AG10803 (cell line): Measurements from ENCODE around the gene OR1J1.

Experiments
- DNase-seq: peaks from one replicate; pipeline ENCODE4 v3.0.0; 2010; ENCODE audit warnings: low read depth
- H3K4me3 ChIP-seq: 2 replicates; pipeline ENCODE4 v1.5.1; 2011; ENCODE audit warnings: mild to moderate bottlenecking, low read length, control low read depth
- TF ChIP-seq, protein P1 (sequence below): conservative IDR thresholded peaks from 2 replicates; pipeline ENCODE4 v1.5.1; 2011; ENCODE audit warnings: mild to moderate bottlenecking, low read length, control low read depth, inconsistent platforms

OR1J1 gene

DNA sequence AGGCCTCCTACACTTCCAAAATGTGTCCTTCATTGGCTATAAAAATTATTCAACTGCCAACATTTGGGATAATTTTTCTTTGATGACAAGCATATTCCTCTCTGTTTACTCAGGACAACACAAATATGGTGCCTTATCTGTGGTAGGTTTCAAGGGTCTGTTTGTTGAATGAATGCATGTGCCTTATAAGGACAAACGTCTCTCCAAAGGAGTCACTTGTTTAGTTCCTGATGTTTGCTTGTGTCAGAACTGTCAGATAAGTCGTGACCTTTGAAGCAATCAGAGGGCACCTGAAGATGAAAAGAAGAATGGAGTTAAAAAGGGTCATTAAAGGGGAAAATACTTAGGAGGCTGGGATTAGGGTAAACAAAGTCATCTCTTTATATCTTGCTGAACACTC, 29.2 kb upstream of the OR1J1 start:
- no peak overlapping the region for H3K4me3 ChIP-seq
- no peak for DNase-seq
- TF ChIP-seq, protein P1, sequence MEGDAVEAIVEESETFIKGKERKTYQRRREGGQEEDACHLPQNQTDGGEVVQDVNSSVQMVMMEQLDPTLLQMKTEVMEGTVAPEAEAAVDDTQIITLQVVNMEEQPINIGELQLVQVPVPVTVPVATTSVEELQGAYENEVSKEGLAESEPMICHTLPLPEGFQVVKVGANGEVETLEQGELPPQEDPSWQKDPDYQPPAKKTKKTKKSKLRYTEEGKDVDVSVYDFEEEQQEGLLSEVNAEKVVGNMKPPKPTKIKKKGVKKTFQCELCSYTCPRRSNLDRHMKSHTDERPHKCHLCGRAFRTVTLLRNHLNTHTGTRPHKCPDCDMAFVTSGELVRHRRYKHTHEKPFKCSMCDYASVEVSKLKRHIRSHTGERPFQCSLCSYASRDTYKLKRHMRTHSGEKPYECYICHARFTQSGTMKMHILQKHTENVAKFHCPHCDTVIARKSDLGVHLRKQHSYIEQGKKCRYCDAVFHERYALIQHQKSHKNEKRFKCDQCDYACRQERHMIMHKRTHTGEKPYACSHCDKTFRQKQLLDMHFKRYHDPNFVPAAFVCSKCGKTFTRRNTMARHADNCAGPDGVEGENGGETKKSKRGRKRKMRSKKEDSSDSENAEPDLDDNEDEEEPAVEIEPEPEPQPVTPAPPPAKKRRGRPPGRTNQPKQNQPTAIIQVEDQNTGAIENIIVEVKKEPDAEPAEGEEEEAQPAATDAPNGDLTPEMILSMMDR, result no peak

DNA sequence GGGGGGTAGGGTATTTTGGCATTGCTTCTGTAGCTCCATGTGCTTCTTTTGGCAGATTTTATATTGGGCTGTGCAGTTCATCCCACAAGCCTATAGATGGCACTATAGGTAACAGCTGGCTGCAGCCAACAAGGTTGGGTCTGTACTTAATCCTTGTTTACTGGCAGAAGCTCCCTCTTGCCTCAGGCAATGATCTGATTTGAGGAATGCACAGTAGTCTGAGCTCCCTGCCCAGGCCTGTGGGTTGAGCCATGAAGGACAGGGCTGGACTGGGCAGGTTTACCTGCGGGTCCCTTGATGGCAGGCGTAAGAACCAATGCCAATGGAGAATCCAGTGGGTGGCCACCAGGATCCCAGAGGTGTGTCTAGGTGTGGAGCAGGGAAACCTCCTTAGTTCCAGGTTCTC, 21.2 kb upstream of the OR1J1 start:
- TF ChIP-seq, protein P1, result peak; percentile 79
- no peak overlapping the region for H3K4me3 ChIP-seq
- DNase-seq, result peak; percentile 70

- no peak overlapping the region for H3K4me3 ChIP-seq
- DNase-seq, result no peak
- TF ChIP-seq, protein P1, result no peak
These were observed 1.3 kb upstream of the OR1J1 start for GRCh38 chr9:122479062-122479461.

DNA sequence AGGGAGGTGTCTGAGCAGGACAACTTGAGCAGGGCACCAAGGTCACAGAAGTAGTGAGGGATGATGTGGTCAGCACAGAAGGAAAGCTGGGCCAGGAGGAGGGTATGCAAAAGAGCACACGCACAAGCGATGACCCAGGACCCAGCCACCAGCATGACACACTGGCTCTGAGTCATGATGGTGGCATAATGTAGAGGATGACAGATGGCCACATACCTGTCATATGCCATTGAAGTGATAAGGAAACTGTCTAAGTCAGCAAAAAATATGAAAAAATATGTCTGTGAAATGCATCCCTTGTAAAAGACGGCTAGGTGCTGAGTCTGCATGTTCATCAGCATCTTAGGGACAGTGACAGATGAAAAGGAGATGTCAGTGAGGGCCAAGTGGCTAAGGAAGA, 380 bp downstream of the OR1J1 start:
- TF ChIP-seq, protein P1, result no peak
- H3K4me3 ChIP-seq, result no peak overlapping the region
- no peak for DNase-seq

DNA sequence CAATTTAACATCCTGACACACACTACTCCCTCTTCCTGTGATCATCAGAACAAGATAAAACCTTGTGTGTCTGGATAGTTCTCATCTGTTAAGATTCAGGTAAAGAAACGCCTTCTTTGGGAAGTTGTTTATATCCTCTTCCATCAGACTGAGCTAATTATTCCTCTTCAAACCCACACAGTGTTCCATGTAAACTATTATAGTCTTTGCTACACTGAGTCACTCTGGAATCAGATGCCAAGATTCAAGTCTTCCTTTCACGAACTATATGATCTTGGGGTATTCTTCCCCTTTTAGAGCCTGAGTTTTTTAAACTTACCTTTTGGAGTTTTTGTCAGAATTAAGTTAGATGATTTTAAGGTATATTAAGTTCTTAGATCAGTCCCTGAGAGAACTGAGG, 2.0 kb downstream of the OR1J1 start:
- TF ChIP-seq, protein P1, result no peak
- DNase-seq, result peak; percentile 16
- H3K4me3 ChIP-seq, result no peak overlapping the region

DNA sequence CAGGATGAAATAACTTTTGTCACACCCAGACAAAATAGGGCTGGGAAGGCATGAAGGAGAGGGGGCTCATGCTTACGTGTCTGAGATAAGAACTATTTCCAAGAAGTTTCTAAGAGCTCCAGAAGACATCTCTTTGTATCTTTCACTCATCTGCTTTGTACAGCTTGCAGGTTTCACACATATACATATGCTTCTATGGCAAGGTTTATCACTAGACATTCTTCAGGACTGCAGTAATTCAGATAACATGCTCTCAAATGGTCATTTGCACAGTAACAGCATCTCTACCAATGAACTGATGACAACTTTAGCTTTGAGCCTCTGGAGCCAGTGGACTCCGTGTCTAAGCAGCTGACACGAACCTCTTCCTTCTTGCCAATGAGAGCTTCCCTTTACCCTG, 3.2 kb downstream of the OR1J1 start:
- TF ChIP-seq, protein P1, result no peak
- no peak overlapping the region for H3K4me3 ChIP-seq
- no peak for DNase-seq

- peak; percentile 99 for DNase-seq
- peak overlapping the region; percentile 40 for H3K4me3 ChIP-seq
- TF ChIP-seq, protein P1, result no peak
These were observed 9.0 kb downstream of the OR1J1 start for GRCh38 chr9:122468735-122469134.
